IPS DF 4.7 (cell line): ENCODE measurements around the gene TRIP6.
"Not testable (repeated sequence)": the region's sequence is repeated elsewhere in the genome, so short reads cannot be mapped to it uniquely, and the experiment has no call there.

Source experiments
- DNase-seq: peaks from one replicate; pipeline ENCODE4 v3.0.0-alpha.2; 2013; ENCODE audit warnings: low spot score; ENCODE audit errors: extremely low read depth

The TRIP6 gene

DNA sequence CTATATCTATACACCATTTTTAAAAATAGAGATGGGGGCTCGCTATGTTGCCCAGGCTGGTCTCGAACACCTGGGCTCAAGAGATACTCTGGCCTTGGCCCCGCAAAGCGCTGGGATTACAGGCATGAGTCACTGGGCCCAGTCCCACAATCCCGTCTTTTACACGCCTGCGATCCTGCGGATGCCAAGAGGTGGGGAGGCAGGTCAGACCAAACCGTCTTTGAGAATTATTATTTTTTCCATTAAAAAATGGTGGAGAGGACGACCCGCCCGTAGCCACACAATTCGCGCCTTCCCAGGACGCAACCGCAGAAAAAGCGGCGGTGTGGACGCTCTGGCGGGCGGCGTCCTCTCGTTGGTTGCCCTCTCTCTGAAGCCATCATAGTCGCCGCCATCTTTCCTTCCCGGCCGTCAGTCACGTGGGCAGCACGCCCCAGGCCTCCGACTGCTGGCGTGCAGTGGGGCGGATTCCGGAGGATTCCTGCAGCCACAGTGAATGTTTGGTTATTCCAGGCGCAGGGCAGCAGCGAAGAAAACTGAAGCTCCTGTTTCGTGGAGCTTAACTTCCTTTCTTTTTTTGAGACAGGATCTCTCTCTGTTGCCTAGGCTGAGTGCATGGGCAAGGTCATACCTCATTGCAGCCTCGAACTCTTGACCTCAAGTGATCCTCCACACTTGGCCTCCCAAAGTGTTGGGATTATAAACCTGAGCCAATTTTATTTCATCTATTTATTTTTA is 29.9 kb upstream of the TRIP6 start:
- DNase-seq: peak; percentile 88

DNA sequence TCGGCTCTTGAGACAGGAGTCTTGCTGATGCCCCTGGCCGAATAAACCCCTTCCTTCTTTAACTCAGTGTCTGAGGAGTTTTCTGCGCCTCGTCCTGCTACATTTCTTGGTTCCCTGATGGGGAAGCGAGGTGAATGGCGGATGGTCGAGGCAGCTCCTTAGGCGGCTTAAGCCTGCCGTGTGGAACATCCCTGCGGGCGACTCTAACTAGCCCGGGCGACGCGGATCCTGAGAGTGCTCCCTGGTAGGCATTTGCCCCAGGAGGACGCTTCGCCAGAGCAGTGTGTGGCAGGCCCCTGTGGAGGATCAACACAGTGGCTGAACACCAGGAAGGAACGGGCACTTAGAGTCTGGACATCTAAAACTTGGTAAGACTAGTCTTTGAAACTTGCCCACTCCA is 27.8 kb upstream of the TRIP6 start:
- DNase-seq: no peak

DNA sequence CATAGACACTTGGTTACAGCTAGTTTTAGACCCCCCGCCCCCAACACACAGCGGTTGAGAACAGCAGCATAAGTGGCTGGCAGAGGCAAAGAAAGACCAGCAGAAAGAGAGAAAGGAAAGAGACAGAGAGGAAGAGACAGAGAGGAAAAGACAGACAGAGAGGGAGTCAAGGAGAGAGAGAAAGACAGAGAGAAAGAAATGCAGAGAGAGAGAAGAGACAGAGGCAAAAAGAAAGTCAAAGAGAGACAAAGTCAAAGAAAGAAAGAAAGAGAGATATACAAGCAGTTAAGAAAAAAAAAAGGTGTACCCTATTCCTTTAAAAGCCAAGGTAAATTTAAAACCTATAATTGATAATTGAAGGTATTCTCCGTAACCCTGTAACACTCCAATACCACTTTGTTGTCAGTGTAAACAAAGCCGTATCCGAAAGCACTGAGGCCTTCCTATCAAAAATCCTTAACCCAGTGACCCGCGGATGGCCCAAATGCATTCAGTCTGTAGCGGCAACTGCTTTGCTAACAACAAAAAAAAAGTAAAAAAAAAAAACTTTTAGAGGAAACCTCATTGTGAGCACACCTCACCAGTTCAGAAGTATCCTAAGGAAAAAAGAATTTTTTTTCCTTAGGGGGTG is 26.6 kb upstream of the TRIP6 start:
- DNase-seq: no peak

DNA sequence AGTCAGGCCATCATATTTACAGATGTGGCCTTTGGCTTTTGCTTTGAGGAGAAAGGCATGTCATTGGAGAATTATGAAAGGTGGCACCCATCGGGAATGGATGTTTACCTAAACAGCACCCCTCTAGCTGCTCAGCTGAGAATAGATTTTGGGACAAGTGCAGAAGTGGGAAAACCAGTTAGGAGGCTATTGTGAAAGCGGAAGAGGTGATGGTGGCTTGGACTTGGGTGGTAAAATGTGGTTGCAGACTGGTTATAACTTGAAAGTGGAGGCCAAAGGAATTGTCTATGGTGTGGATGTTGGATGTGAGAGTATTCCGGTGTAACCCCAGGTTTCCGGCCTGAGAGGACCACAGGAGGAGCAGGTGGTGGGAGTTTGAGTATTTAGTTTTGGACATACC is 19.8 kb upstream of the TRIP6 start:
- no peak for DNase-seq

DNA sequence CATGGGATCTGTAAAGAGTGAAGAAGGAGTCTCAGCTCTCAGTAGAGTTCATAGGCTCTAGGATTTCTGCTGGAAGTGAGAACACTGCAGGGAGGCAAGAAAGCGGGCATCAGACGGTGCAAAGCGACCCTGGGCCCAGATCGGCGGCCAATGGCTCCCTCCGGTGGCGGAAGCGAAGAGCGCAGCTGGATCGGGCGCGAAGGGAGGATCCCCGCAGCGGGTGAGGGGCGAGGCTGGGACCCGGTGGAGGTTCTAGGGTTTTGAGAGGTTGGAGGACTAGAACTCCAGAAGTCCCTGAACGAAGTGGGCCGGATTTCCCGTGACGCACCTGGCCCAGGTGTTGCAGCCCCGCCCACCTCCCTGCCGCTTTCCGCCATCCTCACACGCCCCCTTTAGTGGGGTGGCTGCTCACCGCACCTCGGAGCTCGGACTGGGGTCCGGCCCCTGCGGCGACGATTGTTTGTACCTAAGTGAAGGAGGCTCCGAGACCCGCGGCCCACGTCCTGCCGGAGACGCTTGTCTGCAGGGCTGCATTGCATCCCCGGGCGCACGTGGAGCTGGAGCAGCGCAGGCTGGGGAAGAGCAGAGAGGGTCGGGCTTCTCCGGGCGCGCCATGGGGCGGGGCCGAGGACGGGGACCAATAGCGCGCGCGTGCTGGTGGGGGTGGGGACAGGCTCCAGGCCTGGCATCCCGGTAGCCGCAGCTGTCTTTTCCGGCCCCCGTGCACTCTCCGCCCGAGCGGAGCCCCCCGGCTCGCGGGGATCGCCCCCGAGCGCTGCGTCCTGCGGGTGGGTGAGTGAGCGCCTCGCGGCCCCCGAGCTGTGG is 14.9 kb upstream of the TRIP6 start, which contains the start of gene SLC12A9:
TSS of gene SLC12A9 (plus strand) at position 666 of the 825 bp plus-strand sequence. CDS start 1,485 bp downstream, outside the sequence.
- DNase-seq: peak; percentile 69

DNA sequence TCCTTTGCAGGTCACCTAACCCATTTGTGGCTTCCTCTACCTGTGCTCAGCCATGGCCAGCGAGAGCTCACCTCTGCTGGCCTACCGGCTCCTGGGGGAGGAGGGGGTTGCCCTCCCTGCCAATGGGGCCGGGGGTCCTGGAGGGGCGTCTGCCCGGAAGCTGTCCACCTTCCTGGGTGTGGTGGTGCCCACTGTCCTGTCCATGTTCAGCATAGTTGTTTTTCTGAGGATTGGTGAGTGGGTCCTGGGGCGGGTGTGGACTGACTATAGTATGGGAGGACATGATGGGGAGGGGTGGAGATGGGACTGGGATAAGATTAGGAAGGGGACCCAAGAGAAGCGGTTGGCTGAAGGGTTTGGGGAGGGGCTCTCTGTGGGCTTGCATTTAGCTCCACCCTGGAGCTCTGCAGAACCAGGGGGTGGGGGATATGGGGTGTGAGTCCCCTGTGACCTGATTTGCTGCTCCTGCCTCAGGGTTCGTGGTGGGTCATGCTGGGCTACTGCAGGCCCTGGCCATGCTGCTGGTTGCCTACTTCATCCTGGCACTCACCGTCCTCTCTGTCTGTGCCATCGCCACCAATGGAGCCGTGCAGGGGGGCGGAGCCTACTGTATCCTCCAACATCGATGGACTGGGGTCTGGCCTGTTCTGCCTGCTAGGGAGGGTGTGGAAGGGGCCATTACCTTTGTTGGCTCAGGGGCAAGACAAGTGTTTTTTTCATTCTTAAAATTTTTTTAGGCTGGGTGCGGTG is 12.9 kb upstream of the TRIP6 start:
- no peak for DNase-seq

DNA sequence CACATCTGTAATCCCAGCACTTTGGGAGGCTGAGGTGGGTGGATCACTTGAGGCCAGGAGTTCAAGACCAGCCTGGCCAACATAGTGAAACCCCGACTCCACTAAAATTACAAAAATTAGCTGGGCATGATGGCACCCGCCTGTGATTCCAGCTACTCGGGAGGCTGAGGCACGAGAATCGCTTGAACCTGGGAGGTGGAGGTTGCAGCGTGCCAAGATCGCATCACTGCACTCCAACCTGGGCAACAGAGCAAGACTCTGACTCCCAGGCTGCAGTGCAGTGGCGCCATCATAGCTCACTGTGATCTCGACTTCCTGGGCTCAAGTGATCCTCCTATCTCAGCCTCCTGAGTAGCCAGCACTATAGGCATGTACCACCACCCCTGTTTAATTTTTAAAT is 12.3 kb upstream of the TRIP6 start:
- not testable (repeated sequence) for DNase-seq

DNA sequence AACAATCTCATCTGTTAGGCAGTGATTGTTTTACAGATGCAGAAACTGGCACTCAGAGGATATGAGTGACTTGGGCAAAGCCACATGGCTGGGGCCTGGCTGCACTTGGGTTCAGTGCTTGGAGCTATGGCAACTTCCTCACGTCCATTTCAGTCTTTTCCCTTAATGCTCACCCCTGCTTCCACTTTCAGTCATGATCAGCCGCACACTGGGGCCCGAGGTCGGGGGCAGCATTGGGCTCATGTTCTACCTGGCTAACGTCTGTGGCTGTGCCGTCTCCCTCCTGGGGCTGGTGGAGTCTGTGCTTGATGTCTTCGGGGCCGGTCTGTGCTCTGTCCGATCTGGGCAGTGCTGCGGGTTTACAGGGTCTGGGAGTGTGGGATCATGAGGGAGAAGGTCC is 11.7 kb upstream of the TRIP6 start:
- no peak for DNase-seq

DNA sequence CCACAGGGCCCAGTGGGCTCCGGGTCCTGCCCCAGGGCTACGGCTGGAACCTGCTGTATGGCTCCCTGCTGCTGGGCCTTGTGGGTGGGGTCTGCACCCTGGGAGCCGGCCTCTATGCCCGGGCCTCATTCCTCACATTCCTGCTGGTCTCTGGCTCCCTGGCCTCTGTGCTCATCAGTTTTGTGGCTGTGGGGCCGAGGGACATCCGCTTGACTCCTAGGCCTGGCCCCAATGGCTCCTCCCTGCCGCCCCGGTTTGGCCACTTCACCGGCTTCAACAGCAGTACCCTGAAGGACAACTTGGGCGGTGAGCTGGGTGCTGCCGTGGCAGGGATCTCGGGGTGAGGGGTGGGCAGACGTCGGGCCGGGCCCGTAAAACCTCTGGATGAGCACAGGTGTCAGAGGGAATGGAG is 10.3 kb upstream of the TRIP6 start:
- DNase-seq: no peak

DNA sequence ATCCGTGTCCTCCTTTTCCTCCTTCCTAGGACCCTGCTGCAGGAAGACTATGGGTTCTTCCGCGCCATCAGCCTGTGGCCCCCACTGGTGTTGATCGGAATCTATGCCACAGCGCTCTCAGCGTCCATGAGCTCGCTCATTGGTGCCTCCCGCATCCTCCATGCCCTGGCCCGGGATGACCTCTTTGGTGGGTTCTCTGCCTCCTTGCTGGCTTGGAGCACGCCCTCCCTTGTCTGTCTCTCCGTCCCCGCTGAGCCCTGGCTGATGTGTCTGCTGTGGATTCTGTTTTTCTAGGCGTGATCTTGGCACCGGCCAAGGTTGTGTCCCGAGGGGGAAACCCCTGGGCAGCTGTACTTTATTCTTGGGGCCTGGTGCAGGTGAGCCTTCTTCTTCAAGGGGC is 7.3 kb upstream of the TRIP6 start:
- DNase-seq: no peak

DNA sequence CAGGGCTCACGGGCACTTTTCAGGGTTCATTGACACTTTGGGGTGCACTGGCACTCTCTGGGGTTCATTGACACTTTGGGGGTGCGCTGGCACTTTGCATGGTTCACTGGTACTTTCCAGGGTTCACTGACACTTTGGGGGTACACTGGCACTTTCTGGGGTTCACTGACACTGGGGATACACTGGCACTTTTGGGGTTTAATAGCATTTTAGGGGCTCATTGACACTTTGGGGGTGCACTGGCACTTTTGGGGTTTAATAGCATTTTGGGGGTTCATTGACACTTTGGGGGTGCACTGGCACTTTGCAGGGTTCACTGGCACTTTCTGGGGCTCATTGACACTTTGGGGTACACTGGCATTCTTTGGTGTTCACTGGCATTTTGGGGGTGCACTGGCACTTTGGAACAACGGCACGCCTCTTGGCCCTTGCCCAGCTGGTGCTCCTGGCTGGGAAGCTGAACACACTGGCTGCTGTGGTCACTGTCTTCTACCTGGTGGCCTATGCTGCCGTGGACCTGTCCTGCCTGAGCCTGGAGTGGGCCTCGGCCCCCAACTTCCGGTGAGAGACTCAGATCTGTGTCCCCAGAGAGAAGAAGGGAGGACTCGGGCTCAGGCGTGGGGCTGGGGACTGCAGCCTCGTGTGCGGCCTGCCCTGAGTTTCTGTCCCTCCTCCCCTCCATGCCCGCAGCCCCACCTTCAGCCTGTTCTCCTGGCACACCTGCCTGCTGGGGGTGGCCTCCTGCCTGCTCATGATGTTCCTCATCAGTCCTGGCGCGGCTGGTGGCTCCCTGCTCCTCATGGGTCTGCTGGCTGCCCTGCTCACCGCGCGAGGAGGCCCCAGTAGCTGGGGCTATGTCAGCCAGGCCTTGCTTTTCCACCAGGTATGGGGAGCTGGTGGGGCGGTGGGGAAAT is 6.2 kb upstream of the TRIP6 start:
- DNase-seq: no peak

DNA sequence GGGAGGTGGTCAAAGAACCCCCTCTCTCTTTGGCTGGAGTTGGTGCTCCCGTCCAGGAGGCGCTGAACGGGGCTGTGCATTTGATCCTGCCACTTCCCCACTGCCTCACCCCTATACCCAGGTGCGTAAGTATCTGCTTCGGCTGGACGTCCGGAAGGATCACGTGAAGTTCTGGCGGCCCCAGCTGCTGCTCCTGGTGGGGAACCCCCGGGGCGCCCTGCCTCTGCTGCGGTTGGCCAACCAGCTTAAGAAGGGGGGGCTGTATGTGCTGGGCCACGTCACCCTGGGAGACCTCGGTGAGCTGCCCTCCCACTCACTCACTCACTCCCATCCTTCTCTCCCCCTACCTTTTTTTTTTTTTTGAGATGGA is 5.6 kb upstream of the TRIP6 start:
- DNase-seq: no peak

DNA sequence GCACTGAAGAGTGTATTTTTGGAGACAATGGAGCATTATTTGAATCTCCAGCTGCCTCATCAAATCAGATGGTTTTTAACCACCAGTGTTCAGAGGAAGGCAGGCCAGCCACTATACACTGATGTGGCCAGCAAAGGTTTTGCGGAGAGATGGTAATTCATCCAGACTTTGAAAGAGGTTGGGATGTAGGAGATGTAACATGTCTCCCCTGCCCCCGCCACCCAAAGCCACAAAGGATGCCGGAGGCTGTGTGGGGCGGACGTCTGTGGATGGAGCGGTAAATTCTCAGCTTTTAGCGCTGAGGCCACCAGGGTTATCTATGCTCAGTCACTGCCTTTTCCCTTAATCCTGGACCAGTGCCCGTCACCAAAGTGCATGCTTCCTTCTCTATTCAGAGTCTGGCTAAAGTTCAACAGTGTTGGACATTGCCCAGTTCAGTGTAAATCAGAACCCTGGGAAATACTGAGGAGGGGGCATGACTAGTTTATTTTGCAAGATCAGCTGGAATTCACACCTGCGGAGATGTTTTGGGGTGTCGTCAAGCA is 3.7 kb upstream of the TRIP6 start:
- DNase-seq: no peak

DNA sequence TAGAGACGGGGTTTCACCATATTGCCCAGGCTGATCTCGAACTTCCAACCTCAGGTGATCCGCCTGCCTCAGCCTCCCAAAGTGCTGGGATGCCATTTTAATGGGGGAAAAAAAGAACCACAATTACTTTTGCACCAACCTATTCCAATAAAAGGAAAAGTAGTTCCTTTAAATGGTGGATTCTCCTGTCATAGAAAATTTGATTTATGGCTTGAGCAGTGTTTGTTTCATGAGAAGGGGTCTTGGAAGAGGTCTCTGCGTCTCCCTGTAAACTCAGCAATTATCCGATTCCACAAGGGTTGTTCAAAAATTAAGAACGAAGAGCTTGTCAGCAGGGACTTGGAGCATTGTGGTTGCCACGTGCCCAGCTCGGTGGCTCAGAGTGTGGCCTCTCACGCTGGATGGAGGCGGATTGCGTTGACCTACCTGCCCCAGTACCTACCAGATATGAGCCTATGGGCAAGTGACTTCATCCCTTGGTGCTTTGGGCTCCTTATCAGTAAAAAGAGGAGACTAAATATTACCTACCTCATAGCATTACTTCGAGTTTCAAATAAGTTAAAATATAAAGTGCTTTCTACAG is 2.8 kb upstream of the TRIP6 start:
- no peak for DNase-seq

DNA sequence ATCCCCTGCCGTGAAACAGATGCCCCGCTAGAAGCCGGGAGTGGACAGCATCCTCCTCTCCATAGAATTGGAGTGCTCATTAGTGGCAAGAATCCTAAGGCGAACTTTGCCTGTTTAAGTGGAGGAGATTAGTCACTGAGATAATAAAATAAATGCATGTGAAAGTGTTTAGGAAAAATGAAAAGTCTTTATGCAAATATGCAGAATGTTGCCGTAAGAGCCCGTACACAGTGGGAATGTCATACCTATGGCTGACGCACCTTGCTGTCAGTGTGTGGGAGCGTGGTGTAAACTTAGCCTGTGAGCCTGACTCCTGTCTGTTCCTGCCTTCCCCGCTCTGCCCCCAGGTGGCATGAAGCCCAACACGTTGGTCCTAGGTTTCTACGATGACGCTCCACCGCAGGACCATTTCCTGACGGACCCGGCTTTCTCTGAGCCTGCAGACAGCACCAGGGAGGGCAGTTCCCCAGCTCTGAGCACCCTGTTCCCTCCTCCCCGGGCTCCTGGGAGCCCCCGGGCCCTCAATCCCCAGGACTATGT is 1.7 kb upstream of the TRIP6 start:
- no peak for DNase-seq

DNA sequence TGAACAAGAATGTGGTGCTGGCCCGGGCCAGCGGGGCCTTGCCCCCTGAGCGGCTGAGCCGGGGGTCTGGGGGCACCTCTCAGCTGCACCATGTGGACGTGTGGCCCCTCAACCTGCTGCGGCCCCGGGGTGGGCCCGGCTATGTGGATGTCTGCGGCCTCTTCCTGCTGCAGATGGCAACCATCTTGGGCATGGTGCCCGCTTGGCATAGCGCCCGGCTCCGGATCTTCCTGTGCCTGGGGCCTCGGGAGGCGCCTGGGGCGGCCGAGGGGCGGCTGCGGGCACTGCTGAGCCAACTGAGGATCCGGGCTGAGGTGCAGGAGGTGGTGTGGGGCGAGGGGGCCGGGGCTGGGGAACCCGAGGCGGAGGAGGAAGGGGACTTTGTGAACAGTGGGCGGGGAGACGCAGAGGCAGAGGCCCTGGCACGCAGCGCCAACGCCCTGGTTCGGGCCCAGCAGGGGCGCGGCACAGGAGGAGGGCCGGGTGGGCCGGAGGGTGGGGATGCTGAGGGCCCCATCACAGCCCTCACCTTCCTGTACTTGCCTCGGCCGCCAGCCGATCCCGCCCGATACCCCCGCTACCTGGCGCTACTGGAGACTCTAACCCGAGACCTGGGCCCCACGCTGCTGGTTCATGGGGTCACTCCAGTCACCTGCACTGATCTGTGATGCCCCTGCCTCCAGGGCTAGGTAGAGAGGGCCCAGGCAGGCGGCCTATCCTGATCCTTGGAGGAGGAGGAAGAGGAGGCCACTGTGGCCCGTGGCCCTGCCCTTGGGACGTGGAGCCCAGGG is 1.1 kb upstream of the TRIP6 start:
- no peak for DNase-seq

DNA sequence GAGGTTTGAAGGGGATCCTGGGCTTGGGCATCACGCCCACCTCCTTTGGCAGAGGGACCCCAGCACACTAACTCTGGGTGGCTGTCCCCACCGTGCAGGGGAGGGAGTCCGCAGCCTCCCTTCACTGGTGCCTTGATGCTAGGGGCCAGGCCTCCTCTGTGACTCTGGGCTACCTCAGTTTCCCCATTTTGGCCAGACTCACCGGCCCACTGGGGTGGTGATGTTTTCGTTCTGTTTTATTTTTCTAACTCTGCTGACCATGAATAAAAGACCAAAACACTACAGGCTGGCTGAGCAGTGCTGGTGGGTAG is 503 bp upstream of the TRIP6 start:
- DNase-seq: no peak

DNA sequence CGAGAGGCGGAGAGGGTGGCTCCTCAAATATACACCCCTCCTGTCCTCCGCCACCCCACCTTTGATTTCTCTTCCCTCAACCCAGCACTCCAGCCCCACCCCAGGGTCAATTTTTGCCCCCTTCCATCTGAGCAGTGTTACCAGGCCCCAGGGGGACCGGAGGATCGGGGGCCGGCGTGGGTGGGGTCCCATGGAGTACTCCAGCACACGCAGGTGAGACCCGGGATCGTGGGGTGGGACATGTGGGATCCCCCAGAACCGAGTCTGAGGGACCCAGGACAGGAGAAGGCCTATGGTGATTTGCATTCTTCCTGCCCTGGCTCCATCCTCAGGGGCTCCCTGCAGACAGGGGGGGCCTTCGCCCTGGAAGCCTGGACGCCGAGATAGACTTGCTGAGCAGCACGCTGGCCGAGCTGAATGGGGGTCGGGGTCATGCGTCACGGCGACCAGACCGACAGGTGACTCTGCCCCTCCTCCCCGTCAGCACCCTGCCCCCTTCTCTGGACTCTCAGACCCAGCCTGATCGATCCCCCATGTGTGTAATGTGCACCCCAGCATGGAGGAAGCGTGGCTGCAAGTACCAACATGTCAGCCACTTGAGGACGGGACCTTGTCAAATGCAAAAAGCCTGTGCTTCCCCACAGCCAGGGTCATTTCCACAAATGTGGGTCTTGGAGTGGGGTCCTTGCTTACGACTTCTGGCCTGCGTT is 744 bp downstream of the TRIP6 start:
- DNase-seq: no peak
